IMR-90 (cell line): ENCODE data around the gene SPATA13. TPM values are rescaled to one million over a fixed set of nuclear protein-coding genes. Genes with fewer than 3 reads are reported as not detected.

Experiments
- ATAC-seq: fragments of 200-7000 bp; cut with Tn5 transposase; 2 replicates; pipeline ENCODE4 v1.9.1; 2020; ENCODE audit warnings: low read depth, mild to moderate bottlenecking, moderate library complexity
- BruUV-seq: library from RNA; stranded (reverse); fragments of 400-500 nt; replicated peaks from 2 replicates; lab custom pipeline; 2021; lab: Mats Ljungman, UMichigan
- CTCF ChIA-PET: fragments of 300-600 bp; formaldehyde crosslinking; extraction: SDS; loops from one replicate; lab custom pipeline; 2021; ENCODE audit warnings: antibody characterized with exemption; lab: Yijun Ruan, JAX
- POLR2A ChIA-PET: fragments of 300-600 bp; sonication (Branson Sonifier 250); formaldehyde crosslinking; loops from one replicate; lab custom pipeline; 2022; ENCODE audit warnings: antibody characterized with exemption; ENCODE audit not compliant: unreplicated experiment; lab: Charles Lee
- DNase-seq: peaks from one replicate; pipeline ENCODE4 v3.0.0; 2013
- H2AFZ ChIP-seq: replicated peaks from 2 replicates; pipeline ENCODE3; 2013; ENCODE audit warnings: low read length, mild to moderate bottlenecking; ENCODE audit not compliant: poor library complexity
- H2AK5ac ChIP-seq: 2 replicates; pipeline ENCODE4 v1.6.1; 2013; ENCODE audit warnings: low read depth, low read length, inconsistent platforms
- H2AK9ac ChIP-seq: replicated peaks from 2 replicates; pipeline ENCODE3; 2013; ENCODE audit warnings: mild to moderate bottlenecking, low read depth, low read length, moderate library complexity; ENCODE audit not compliant: poor library complexity
- H2BK120ac ChIP-seq: 2 replicates; pipeline ENCODE4 v1.6.1; 2013; ENCODE audit warnings: low read depth, low read length, inconsistent platforms
- H2BK15ac ChIP-seq: 3 replicates; pipeline ENCODE4 v1.6.1; 2013; ENCODE audit warnings: low read depth, low read length, inconsistent platforms
- H2BK20ac ChIP-seq: 2 replicates; pipeline ENCODE4 v1.6.1; 2013; ENCODE audit warnings: low read depth, mild to moderate bottlenecking, inconsistent platforms, low read length, moderate library complexity
- H2BK5ac ChIP-seq: 2 replicates; pipeline ENCODE4 v1.6.1; 2013; ENCODE audit warnings: mild to moderate bottlenecking, low read depth, low read length, inconsistent platforms; ENCODE audit not compliant: poor library complexity, severe bottlenecking
- H3K14ac ChIP-seq: replicated peaks from 2 replicates; pipeline ENCODE4 v1.6.1; 2013; ENCODE audit warnings: low read depth, low read length, inconsistent platforms
- H3K18ac ChIP-seq: 2 replicates; pipeline ENCODE4 v1.6.1; 2013; ENCODE audit warnings: low read depth, low read length, control low read depth
- H3K23ac ChIP-seq: 2 replicates; pipeline ENCODE4 v1.6.1; 2013; ENCODE audit warnings: low read depth, low read length, inconsistent platforms
- H3K27ac ChIP-seq: 2 replicates; pipeline ENCODE4 v1.5.1; 2013; ENCODE audit warnings: mild to moderate bottlenecking, control low read depth, low read length; ENCODE audit not compliant: insufficient read depth
- H3K27me3 ChIP-seq: 2 replicates; pipeline ENCODE4 v1.6.1; 2013; ENCODE audit warnings: low read length; ENCODE audit not compliant: control insufficient read depth, insufficient read depth
- H3K36me3 ChIP-seq: 2 replicates; pipeline ENCODE4 v1.6.1; 2013; ENCODE audit warnings: low read length, mixed read lengths; ENCODE audit not compliant: control insufficient read depth, insufficient read depth
- H3K4ac ChIP-seq: 2 replicates; pipeline ENCODE4 v1.6.1; 2013; ENCODE audit warnings: low read depth, low read length, inconsistent platforms
- H3K4me1 ChIP-seq: 2 replicates; pipeline ENCODE4 v1.6.1; 2013; ENCODE audit warnings: low read length, mixed read lengths; ENCODE audit not compliant: control insufficient read depth, insufficient read depth
- H3K4me2 ChIP-seq: 2 replicates; pipeline ENCODE4 v1.6.1; 2013; ENCODE audit warnings: low read depth, mild to moderate bottlenecking, control low read depth, low read length, moderate library complexity
- H3K4me3 ChIP-seq: 2 replicates; pipeline ENCODE4 v1.5.1; 2013; ENCODE audit warnings: low read depth, mild to moderate bottlenecking, control low read depth, low read length, moderate library complexity; ENCODE audit not compliant: insufficient read depth
- H3K56ac ChIP-seq: 2 replicates; pipeline ENCODE4 v1.6.1; 2013; ENCODE audit warnings: low read length, inconsistent platforms; ENCODE audit not compliant: insufficient read depth; ENCODE audit errors: extremely low read depth
- H3K79me1 ChIP-seq, 2 experiments: 2 replicates each; pipeline ENCODE4 v1.6.1; 2013; ENCODE audit warnings: low read length in 2 of 2, inconsistent platforms in 1 of 2, low read depth in 1 of 2
- H3K9ac ChIP-seq: 2 replicates; pipeline ENCODE4 v1.6.1; 2013; ENCODE audit warnings: low read depth, low read length, control low read depth
- H3K9me1 ChIP-seq: 2 replicates; pipeline ENCODE4 v1.6.1; 2013; ENCODE audit warnings: low read length, inconsistent platforms; ENCODE audit not compliant: insufficient read depth
- H3K9me3 ChIP-seq: 2 replicates; pipeline ENCODE4 v1.6.1; 2013; ENCODE audit warnings: low read length; ENCODE audit not compliant: control insufficient read depth, insufficient read depth
- H4K20me1 ChIP-seq: 2 replicates; pipeline ENCODE4 v1.6.1; 2013; ENCODE audit warnings: low read length, inconsistent platforms; ENCODE audit not compliant: insufficient read depth
- H4K5ac ChIP-seq: 2 replicates; pipeline ENCODE4 v1.6.1; 2013; ENCODE audit warnings: mild to moderate bottlenecking, low read depth, low read length, control low read depth
- H4K8ac ChIP-seq, 2 experiments: 2 replicates each; pipeline ENCODE4 v1.6.1; 2013; ENCODE audit warnings: low read depth in 2 of 2, low read length in 2 of 2, control low read depth in 1 of 2, inconsistent platforms in 1 of 2
- H4K91ac ChIP-seq: 2 replicates; pipeline ENCODE4 v1.6.1; 2013; ENCODE audit warnings: low read depth, low read length, inconsistent platforms; ENCODE audit not compliant: insufficient read depth
- BHLHE40 ChIP-seq: fragments of 150-350 bp; IDR thresholded peaks from 2 replicates; pipeline ENCODE4 v1.6.1; 2016; ENCODE audit warnings: mild to moderate bottlenecking, low read depth, low read length
- ELK1 ChIP-seq: fragments of 150-350 bp; IDR thresholded peaks from 2 replicates; pipeline ENCODE4 v1.6.1; 2016; ENCODE audit warnings: low read depth, mild to moderate bottlenecking, low read length, moderate library complexity, borderline replicate concordance
- NFE2L2 ChIP-seq: fragments of 150-350 bp; IDR thresholded peaks from 2 replicates; pipeline ENCODE4 v1.6.1; 2016; ENCODE audit warnings: low read depth, mild to moderate bottlenecking, low read length
- POLR2A ChIP-seq: IDR thresholded peaks from 2 replicates; pipeline ENCODE4 v1.6.1; 2012; ENCODE audit warnings: mild to moderate bottlenecking, low read depth, low read length
- RCOR1 ChIP-seq: IDR thresholded peaks from 2 replicates; pipeline ENCODE4 v1.6.1; 2012; ENCODE audit warnings: mild to moderate bottlenecking, low read length, improper control_type of control experiment; ENCODE audit not compliant: insufficient replicate concordance
- SMC3 ChIP-seq: fragments of 150-350 bp; IDR thresholded peaks from 2 replicates; pipeline ENCODE4 v1.6.1; 2016; ENCODE audit warnings: low read depth, mild to moderate bottlenecking, antibody characterized with exemption, low read length, moderate library complexity
- WGBS, 2 experiments: methylation state at CpG; one replicate each; pipeline versions ENCODE4 v1.1.5 to v1.1.7; 2013; ENCODE audit warnings: missing lambda C conversion rate in 2 of 2; ENCODE audit not compliant: insufficient read length in 1 of 2; ENCODE audit errors: extremely low coverage in 2 of 2; 5-methylcytosine and 5-hydroxymethylcytosine counted together
- dilution Hi-C: fragments of 300-500 bp; cut with HindIII; formaldehyde crosslinking; loops from one replicate; pipeline ENCODE4 v1.14.3; 2018; ENCODE audit warnings: low sequenced_read_pairs; ENCODE audit not compliant: unreplicated experiment
- in situ Hi-C: fragments of 300-500 bp; cut with MboI; formaldehyde crosslinking; loops from 3 replicates; pipeline ENCODE4 v1.14.3; 2019; ENCODE audit warnings: low sequenced_read_pairs, inconsistent platforms, mixed read lengths
- intact Hi-C: fragments of 100-400 bp; cut with micrococcal nuclease; formaldehyde crosslinking; loops from 2 replicates; pipeline ENCODE4 v1.10.0; 2022
- polyA plus RNA-seq, 3 experiments: library from polyadenylated mRNA; depleted of rRNA; stranded (reverse); fragments of >200 nt; gene quantifications; 2 replicates each; pipeline ENCODE4 v1.2.3, GENCODE V29; 2012; ENCODE audit warnings: low replicate concordance in 1 of 3
- total RNA-seq: library from RNA; depleted of rRNA; stranded (reverse); fragments of >200 nt; gene quantifications from 2 replicates; pipeline ENCODE4 v1.2.3, GENCODE V29; 2012

Gene SPATA13
- total and polyA plus RNA-seq, 2 of the 4 experiments (the other 2 are of a cell fraction) = 10.5 to 12.5 TPM

- H3K36me3 ChIP-seq = no peaks in the 10 kb centered on the region; the same call in 1 of the 2 replicates
These were observed 24.4 kb downstream of the SPATA13 start for GRCh38 chr13:24184882-24185281.

More at GRCh38 chr13:24184882-24185281, 24.4 kb downstream of the SPATA13 start:
- Histone ChIP-seq H4K8ac (no peak overlapping the region), H3K9ac (no peak overlapping the region), H3K27me3 (no peaks in the 10 kb centered on the region), H2AFZ (no peak overlapping the region), H3K4me3 (no peak overlapping the region), H4K20me1 (peaks cover 3% of the 10 kb centered on the region; the same call in 1 of the 2 replicates), H3K4ac (no peak overlapping the region), H2AK5ac (no peak overlapping the region), H3K14ac (no peak overlapping the region; the same call in 1 of the 2 replicates), H3K9me3 (no peaks in the 10 kb centered on the region), H3K4me2 (no peak overlapping the region), H3K27ac (no peak overlapping the region), H3K4me1 (peaks cover 11% of the 10 kb centered on the region), H2BK20ac (no peak overlapping the region), H3K56ac (no peak overlapping the region), H2AK9ac (no peak overlapping the region), H3K23ac (no peak overlapping the region), H3K79me1 (peaks cover 34 to 58% of the 10 kb centered on the region in 2 experiments), H3K9me1 (peaks cover 11% of the 10 kb centered on the region; the same call in 1 of the 2 replicates), H2BK120ac (no peak overlapping the region), H4K91ac (no peak overlapping the region), H4K5ac (no peak overlapping the region), H3K18ac (no peak overlapping the region), H2BK5ac (no peak overlapping the region), H2BK15ac (no peak overlapping the region)
- 100% methylated on average over 5 of the region's 11 CpGs; no CpG with 5 or more reads in 1 of the 2 experiments for WGBS, 2 experiments
- in situ Hi-C loops = no loop called here
- no peak for DNase-seq
- dilution Hi-C loops = no loop called here
- no peak for ATAC-seq
- TF ChIP-seq SMC3 (no peak), ELK1 (no peak), NFE2L2 (no peak), POLR2A (no peak), RCOR1 (no peak), BHLHE40 (no peak)
- intact Hi-C loops = no loop called here
- CTCF ChIA-PET = no interaction called here
- POLR2A ChIA-PET = no interaction called here
- no TSS peak for BruUV-seq
